ENCODE data around the gene BRD4. TPM values are rescaled to one million over a fixed set of nuclear protein-coding genes. Genes with fewer than 3 reads are reported as not detected.
A peak's percentile ranks its signal among the peaks of the same experiment; 100 is the strongest.

BRD4 gene
- total and polyA plus RNA-seq, 8 donors = 51.1 to 89.6 (median 56.6) TPM

DNA sequence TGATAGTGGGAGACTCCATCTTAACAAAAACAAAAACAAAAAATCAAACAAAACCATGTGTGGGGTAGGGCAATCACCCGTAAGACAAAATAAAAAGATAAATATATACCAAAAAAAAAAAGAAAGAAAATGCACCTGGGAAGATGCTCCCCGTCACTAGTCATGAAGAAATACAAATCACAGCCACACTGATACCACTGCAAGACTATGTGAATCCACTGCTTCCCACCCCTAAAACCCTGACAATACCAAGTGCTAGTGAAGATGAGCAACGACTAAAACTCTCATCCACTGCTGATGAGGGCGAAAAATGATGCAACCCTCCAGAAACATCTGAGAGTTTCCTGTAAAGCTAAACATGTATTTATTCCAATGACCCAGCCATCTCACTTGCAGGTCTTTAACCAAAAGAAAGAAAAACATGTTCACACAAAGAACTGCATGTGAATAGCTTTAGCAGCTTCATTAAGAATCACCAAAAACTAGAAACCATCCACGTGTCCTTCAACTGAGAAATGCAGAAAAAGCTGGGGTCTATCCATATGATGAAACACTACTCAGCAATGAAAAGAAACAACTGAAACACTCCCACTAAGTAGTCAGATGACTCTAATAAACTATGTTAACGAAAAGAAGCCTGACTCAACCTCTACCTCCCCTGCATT, 31.7 kb downstream of the BRD4 start:
- Histone ChIP-seq H3K4me1 (peaks cover 53 to 97% of the 10 kb centered on the region in 2 donors), H3K36me3 (peaks cover 0 to 5% of the 10 kb centered on the region in 2 donors), H3K27ac (no peak overlapping the region), H3K4me3 (no peak overlapping the region), H3K9me3 (no peaks in the 10 kb centered on the region), H3K27me3 (no peaks in the 10 kb centered on the region)
- intact Hi-C loops (cut with DNase I) = no loop called here
- no peak for DNase-seq
- TF ChIP-seq, protein P1, sequence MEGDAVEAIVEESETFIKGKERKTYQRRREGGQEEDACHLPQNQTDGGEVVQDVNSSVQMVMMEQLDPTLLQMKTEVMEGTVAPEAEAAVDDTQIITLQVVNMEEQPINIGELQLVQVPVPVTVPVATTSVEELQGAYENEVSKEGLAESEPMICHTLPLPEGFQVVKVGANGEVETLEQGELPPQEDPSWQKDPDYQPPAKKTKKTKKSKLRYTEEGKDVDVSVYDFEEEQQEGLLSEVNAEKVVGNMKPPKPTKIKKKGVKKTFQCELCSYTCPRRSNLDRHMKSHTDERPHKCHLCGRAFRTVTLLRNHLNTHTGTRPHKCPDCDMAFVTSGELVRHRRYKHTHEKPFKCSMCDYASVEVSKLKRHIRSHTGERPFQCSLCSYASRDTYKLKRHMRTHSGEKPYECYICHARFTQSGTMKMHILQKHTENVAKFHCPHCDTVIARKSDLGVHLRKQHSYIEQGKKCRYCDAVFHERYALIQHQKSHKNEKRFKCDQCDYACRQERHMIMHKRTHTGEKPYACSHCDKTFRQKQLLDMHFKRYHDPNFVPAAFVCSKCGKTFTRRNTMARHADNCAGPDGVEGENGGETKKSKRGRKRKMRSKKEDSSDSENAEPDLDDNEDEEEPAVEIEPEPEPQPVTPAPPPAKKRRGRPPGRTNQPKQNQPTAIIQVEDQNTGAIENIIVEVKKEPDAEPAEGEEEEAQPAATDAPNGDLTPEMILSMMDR (IDR thresholded peaks at IDR 0.05) = no peak
- ATAC-seq = no peak

DNA sequence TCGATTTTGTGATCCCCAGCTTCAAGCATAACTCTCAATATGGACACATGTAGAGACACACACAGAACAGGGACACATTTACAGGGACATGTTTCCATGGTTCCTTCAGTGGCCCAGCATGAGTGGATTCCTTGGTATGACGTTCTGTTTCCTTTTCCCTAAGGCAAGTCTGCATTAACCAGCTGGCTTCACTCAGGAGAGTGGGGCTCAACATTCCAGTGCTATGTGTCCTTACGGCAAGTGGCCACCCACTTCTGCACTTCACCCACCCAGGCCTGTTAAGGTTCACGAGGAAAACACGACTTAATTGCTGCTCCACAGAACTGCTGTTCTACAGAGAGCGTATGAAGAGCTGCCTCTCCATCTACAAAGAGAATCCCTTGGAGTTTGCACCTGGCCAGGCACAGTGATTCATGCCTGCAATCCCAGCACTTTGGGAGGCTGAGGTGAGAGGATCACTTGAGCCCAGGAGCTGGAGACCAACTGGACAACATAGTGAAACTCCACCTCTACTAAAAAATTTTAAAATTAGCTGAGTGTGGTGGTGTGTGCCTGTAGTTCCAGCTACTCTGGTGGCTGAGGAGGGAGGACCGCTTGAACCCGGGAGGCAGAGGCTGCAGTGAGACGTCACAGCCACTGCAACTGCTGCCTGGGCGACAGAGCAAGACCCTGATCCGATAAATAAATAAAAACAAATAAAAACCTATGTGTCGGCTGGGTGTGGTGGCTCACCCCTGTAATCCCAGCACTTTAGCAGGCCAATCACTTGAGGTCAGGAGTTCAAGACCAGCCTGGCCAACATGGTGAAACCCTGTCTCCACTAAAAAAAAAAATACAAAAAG, 32.5 kb downstream of the BRD4 start:
- intact Hi-C loops (cut with DNase I) = no loop called here
- Histone ChIP-seq H3K36me3 (peaks cover 0 to 5% of the 10 kb centered on the region in 2 donors), H3K4me1 (peaks cover 56 to 98% of the 10 kb centered on the region in 2 donors), H3K9me3 (no peaks in the 10 kb centered on the region), H3K27ac (peak overlapping the region in 1 of 2 donors; percentile 50), H3K27me3 (no peaks in the 10 kb centered on the region), H3K4me3 (no peak overlapping the region)
- DNase-seq (no peak), ATAC-seq (peak; percentile 37)
- TF ChIP-seq, protein P1 (IDR thresholded peaks at IDR 0.05) = no peak

DNA sequence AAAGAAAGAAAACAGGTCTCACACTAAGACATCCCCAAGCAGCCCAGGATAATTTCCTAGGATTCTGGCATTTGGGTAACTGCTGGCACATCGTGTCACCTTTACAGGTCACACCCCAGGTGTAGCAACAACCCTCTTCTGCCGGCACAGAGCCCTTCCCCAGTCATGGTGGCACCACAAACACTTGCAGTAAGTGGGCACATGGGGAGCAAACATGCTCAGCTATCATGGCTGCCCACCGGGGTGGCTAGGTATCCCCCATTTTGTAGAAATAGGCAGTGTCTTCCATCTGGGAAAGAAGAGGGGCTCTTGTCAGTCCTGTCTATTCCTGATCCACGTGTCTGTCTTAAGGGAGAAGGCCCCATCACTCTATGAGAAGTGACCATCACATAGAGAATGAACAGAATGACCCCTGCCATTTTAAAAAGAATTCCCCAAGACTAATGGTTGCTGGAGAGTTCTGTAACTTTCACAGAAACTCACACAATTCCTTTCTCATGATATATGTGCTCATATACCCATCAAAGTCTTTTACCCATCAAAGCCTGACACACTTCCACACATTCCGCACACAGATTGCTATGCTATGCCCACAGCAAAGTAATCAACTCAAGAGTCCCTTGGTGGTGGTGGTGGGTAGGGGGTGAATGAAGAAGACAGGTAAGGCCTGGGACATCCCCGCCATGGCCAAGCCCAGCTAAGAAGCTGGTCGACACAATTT, 33.3 kb downstream of the BRD4 start:
- Histone ChIP-seq H3K4me3 (no peak overlapping the region), H3K9me3 (no peaks in the 10 kb centered on the region), H3K27ac (peak overlapping the region; percentile 34 to 50), H3K27me3 (no peaks in the 10 kb centered on the region), H3K36me3 (peaks cover 0 to 5% of the 10 kb centered on the region in 2 donors), H3K4me1 (peaks cover 63 to 98% of the 10 kb centered on the region in 2 donors)
- ATAC-seq (peak; percentile 3), DNase-seq (no peak)
- intact Hi-C loops (cut with DNase I) = no loop called here
- TF ChIP-seq, protein P1 (IDR thresholded peaks at IDR 0.05) = no peak

DNA sequence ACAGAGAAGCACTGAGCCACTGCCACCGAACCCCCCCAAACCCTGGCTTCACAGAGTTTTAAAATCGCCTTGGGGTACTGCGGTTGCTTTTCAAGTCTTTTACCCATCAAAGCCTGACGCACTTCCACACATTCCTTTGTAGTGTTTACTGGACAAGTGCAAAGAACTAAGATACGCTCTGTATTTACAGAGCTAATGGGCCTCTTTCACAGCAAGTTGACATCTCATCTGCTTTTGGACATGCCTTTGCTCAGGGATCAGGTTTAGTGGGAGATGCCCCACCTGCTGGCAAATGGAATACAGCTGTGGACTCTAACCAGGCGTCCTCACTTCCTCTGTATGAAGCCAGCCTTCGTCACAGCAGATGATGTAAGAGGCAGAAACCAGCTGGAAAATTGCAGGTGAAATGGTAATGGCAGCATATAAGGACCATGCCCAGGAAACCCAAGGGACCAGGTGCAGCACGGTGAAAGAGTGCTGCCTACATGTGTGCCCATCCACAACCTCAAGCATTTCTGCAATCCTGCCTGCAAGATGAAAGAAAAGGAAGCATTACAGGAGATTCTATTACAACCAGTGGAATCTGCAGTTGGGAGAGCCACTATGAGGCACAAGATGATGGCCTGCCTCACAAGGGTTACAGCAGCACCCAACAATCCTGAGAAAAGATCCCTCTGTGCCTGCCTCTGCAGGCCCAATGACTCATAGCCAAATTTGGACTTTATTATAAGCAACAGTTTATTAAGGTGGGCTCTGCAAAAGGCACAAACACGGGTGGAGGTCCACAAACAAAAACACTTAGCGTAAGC, 34.7 kb downstream of the BRD4 start:
- intact Hi-C loops (cut with DNase I) = no loop called here
- DNase-seq = no peak
- Histone ChIP-seq H3K36me3 (peaks cover 0 to 5% of the 10 kb centered on the region in 2 donors), H3K9me3 (no peaks in the 10 kb centered on the region), H3K27ac (peak overlapping the region in 1 of 2 donors; percentile 50), H3K4me3 (no peak overlapping the region), H3K4me1 (peaks cover 69 to 99% of the 10 kb centered on the region in 2 donors), H3K27me3 (no peaks in the 10 kb centered on the region)
- peak; percentile 35 for ATAC-seq
- TF ChIP-seq, protein P1 (IDR thresholded peaks at IDR 0.05) = no peak
